IPS-11a (cell line): ENCODE data around the gene KCNIP3.

Source experiments
- H3K4me3 ChIP-seq: one replicate; pipeline ENCODE4 v1.5.1; 2013; ENCODE audit warnings: low read depth, low read length, control low read depth

KCNIP3 gene

GRCh38 chr2:95380731-95381130 is 83.6 kb downstream of the KCNIP3 start:
- H3K4me3 ChIP-seq, result no peak overlapping the region

- H3K4me3 ChIP-seq, result no peak overlapping the region
These were observed 84.4 kb downstream of the KCNIP3 start for GRCh38 chr2:95381212-95382191.

- no peak overlapping the region for H3K4me3 ChIP-seq
These were observed 85.0 kb downstream of the KCNIP3 start for GRCh38 chr2:95382192-95382591.

- H3K4me3 ChIP-seq, result no peak overlapping the region
These were observed 85.8 kb downstream of the KCNIP3 start for GRCh38 chr2:95382686-95383634.

GRCh38 chr2:95383635-95384027 is 86.5 kb downstream of the KCNIP3 start:
- H3K4me3 ChIP-seq, result no peak overlapping the region

- no peak overlapping the region for H3K4me3 ChIP-seq
These were observed 87.9 kb downstream of the KCNIP3 start for GRCh38 chr2:95384854-95385569.

GRCh38 chr2:95385570-95385984 is 88.4 kb downstream of the KCNIP3 start:
- no peak overlapping the region for H3K4me3 ChIP-seq

- no peak overlapping the region for H3K4me3 ChIP-seq
These were observed 88.9 kb downstream of the KCNIP3 start for GRCh38 chr2:95386031-95386430.

GRCh38 chr2:95387358-95387757 is 90.2 kb downstream of the KCNIP3 start:
- H3K4me3 ChIP-seq, result no peak overlapping the region

GRCh38 chr2:95388091-95388692 is 91.0 kb downstream of the KCNIP3 start:
- H3K4me3 ChIP-seq, result no peak overlapping the region

GRCh38 chr2:95388856-95389244 is 91.7 kb downstream of the KCNIP3 start:
- no peak overlapping the region for H3K4me3 ChIP-seq

GRCh38 chr2:95389245-95390119 is 92.3 kb downstream of the KCNIP3 start:
- no peak overlapping the region for H3K4me3 ChIP-seq

- no peak overlapping the region for H3K4me3 ChIP-seq
These were observed 93.2 kb downstream of the KCNIP3 start for GRCh38 chr2:95390272-95390880.

GRCh38 chr2:95390881-95391321 is 93.8 kb downstream of the KCNIP3 start:
- H3K4me3 ChIP-seq, result no peak overlapping the region

GRCh38 chr2:95391641-95392310 is 94.6 kb downstream of the KCNIP3 start:
- H3K4me3 ChIP-seq, result no peak overlapping the region

GRCh38 chr2:95392320-95392719 is 95.2 kb downstream of the KCNIP3 start:
- H3K4me3 ChIP-seq, result no peak overlapping the region

- H3K4me3 ChIP-seq, result no peak overlapping the region
These were observed 95.7 kb downstream of the KCNIP3 start for GRCh38 chr2:95392730-95393455.

- no peak overlapping the region for H3K4me3 ChIP-seq
These were observed 96.8 kb downstream of the KCNIP3 start for GRCh38 chr2:95393901-95394300.
